ENCODE data around the gene SRSF7.
A peak's percentile ranks its signal among the peaks of the same experiment; 100 is the strongest.

The SRSF7 gene

GRCh38 chr2:38727661-38728060 lies 23.5 kb downstream of the SRSF7 start:
- in situ Hi-C loops (cut with HindIII; ENCODE audit: low pct_ligation_motif_present, low sequenced_read_pairs): loop anchor here (25.0 kb wide), 1 partner anchor 165 kb away; no protein-coding TSS in a partner anchor
- no peak for DNase-seq
- Histone ChIP-seq H3K27me3 (replicated peaks) (no peaks in the 10 kb centered on the region), H3K27ac (no peak overlapping the region), H3K4me3 (ENCODE audit: low read depth, low read length) (no peak overlapping the region), H3K36me3 (replicated peaks) (no peaks in the 10 kb centered on the region)
- TF ChIP-seq CTCF (IDR thresholded peaks at IDR 0.05; ENCODE audit: low read depth, low read length, missing control alignments): no peak

- no peak for DNase-seq
- TF ChIP-seq CTCF (IDR thresholded peaks at IDR 0.05; ENCODE audit: low read depth, low read length, missing control alignments): no peak
- H3K27me3 ChIP-seq (replicated peaks): no peaks in the 10 kb centered on the region
- no peaks in the 10 kb centered on the region for H3K36me3 ChIP-seq (replicated peaks)
- H3K4me3 ChIP-seq (ENCODE audit: low read depth, low read length): no peak overlapping the region
- in situ Hi-C loops (cut with HindIII; ENCODE audit: low pct_ligation_motif_present, low sequenced_read_pairs): no loop called here
- no peak overlapping the region for H3K27ac ChIP-seq
Observed at GRCh38 chr2:38723173-38723572, 28.0 kb downstream of the SRSF7 start.

- DNase-seq: no peak
- Histone ChIP-seq H3K4me3 (ENCODE audit: low read depth, low read length) (no peak overlapping the region), H3K36me3 (replicated peaks) (no peaks in the 10 kb centered on the region), H3K27ac (no peak overlapping the region), H3K27me3 (replicated peaks) (no peaks in the 10 kb centered on the region)
- no peak for TF ChIP-seq CTCF (IDR thresholded peaks at IDR 0.05; ENCODE audit: low read depth, low read length, missing control alignments)
- in situ Hi-C loops (cut with HindIII; ENCODE audit: low pct_ligation_motif_present, low sequenced_read_pairs): no loop called here
Observed at GRCh38 chr2:38722271-38723061, 28.7 kb downstream of the SRSF7 start.

- Histone ChIP-seq H3K27me3 (replicated peaks) (no peaks in the 10 kb centered on the region), H3K4me3 (ENCODE audit: low read depth, low read length) (no peak overlapping the region), H3K36me3 (replicated peaks) (no peaks in the 10 kb centered on the region), H3K27ac (peak overlapping the region; percentile 27)
- TF ChIP-seq CTCF (IDR thresholded peaks at IDR 0.05; ENCODE audit: low read depth, low read length, missing control alignments): no peak
- in situ Hi-C loops (cut with HindIII; ENCODE audit: low pct_ligation_motif_present, low sequenced_read_pairs): no loop called here
- DNase-seq: peak; percentile 92
Observed at GRCh38 chr2:38720613-38721241, 30.4 kb downstream of the SRSF7 start.

- no peaks in the 10 kb centered on the region for H3K27me3 ChIP-seq (replicated peaks)
- in situ Hi-C loops (cut with HindIII; ENCODE audit: low pct_ligation_motif_present, low sequenced_read_pairs): no loop called here
- no peak for TF ChIP-seq CTCF (IDR thresholded peaks at IDR 0.05; ENCODE audit: low read depth, low read length, missing control alignments)
- DNase-seq: no peak
- no peaks in the 10 kb centered on the region for H3K36me3 ChIP-seq (replicated peaks)
- no peak overlapping the region for H3K4me3 ChIP-seq (ENCODE audit: low read depth, low read length)
- no peak overlapping the region for H3K27ac ChIP-seq
Observed at GRCh38 chr2:38719706-38720105, 31.5 kb downstream of the SRSF7 start.
